ENCODE results near the gene ITGA2.

Gene ITGA2

DNA sequence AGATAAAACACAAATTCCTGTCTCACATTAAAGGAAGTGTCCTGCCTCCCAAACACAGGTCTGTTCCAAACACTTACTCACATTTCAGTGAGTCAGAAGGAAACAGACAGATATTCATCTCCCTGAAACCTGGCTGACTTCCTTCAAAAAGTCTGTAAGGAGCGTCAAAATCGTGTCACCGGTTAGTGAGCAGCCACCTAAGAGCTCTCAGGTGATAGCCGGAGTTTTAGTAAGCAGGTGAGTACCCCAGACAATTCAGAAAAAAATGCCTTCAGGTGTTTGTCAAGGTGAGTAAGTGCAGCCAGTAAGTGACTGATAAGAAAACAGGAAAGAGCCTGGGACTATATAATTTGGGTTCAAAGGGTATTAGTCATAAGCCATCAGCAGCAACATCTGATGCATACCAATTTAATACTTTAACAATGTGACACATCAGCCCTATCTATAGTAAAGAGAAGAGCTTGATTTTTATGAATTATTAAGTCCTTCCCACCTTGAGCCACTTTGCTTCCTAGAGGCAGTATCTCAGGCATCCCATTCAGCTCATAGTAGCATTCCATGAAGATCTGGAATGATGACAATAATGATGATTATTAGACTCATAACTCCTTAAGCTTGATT lies 1.3 kb upstream of the ITGA2 start:
- no peak for TF ChIP-seq POLR2AphosphoS5 (IDR thresholded peaks at IDR 0.05; ENCODE audit: low read depth, low read length)
- TF ChIP-seq SPI1 (IDR thresholded peaks at IDR 0.05; ENCODE audit: low read depth, low read length), result no peak
- TF ChIP-seq POLR2A (IDR thresholded peaks at IDR 0.05; ENCODE audit: low read depth, low read length), result no peak
- TF ChIP-seq TAF1 (IDR thresholded peaks at IDR 0.05; ENCODE audit: low read depth, low read length), result no peak
- TF ChIP-seq PAX5 (IDR thresholded peaks at IDR 0.05; ENCODE audit: insufficient read depth, low read length, severe bottlenecking), result no peak
- FAIRE-seq, result no peak
- no peak for DNase-seq (ENCODE audit: insufficient read length, low spot score)

- no peak for DNase-seq (ENCODE audit: insufficient read length, low spot score)
- FAIRE-seq, result no peak
- no peak for TF ChIP-seq POLR2AphosphoS5 (IDR thresholded peaks at IDR 0.05; ENCODE audit: low read depth, low read length)
- no peak for TF ChIP-seq POU2F2 (IDR thresholded peaks at IDR 0.05; ENCODE audit: low read depth, low read length)
- no peak for TF ChIP-seq SPI1 (IDR thresholded peaks at IDR 0.05; ENCODE audit: low read depth, low read length)
- TF ChIP-seq TAF1 (IDR thresholded peaks at IDR 0.05; ENCODE audit: low read depth, low read length), result no peak
Measured at GRCh38 chr5:52988335-52989024, 672 bp upstream of the ITGA2 start.

- no peak for FAIRE-seq
- DNase-seq (ENCODE audit: insufficient read length, low spot score), result no peak
- TF ChIP-seq TAF1 (IDR thresholded peaks at IDR 0.05; ENCODE audit: low read depth, low read length) (no peak), POLR2AphosphoS5 (IDR thresholded peaks at IDR 0.05; ENCODE audit: low read depth, low read length) (no peak), PAX5 (IDR thresholded peaks at IDR 0.05; ENCODE audit: insufficient read depth, low read length, severe bottlenecking) (no peak), SPI1 (IDR thresholded peaks at IDR 0.05; ENCODE audit: low read depth, low read length) (no peak), POLR2A (IDR thresholded peaks at IDR 0.05; ENCODE audit: low read depth, low read length) (no peak), POU2F2 (IDR thresholded peaks at IDR 0.05; ENCODE audit: low read depth, low read length) (no peak)
Measured at GRCh38 chr5:52989781-52990527, 802 bp downstream of the ITGA2 start.

DNA sequence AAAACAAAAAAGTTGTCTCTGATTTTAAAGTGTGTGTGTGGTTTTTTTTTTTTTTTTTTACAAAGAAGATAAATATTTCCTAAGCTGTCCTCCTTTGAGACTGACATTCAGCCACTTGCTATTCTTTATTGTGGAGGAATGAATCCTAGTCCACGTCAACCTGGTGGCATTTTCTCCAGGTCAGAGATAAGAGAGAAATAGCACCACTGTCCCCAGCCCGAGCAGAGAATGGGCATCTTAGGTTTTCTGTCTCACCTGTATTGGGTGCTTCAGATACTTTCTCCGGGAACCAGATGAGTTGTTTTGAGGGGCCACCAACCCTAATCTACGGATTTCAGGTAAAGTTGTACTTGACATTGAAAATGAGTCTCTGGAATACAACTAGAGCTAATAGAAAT lies 1.4 kb downstream of the ITGA2 start:
- DNase-seq (ENCODE audit: insufficient read length, low spot score) (no peak), FAIRE-seq (no peak)
- no peak for TF ChIP-seq TAF1 (IDR thresholded peaks at IDR 0.05; ENCODE audit: low read depth, low read length)
- no peak for TF ChIP-seq SPI1 (IDR thresholded peaks at IDR 0.05; ENCODE audit: low read depth, low read length)
- no peak for TF ChIP-seq PAX5 (IDR thresholded peaks at IDR 0.05; ENCODE audit: insufficient read depth, low read length, severe bottlenecking)
- TF ChIP-seq POLR2AphosphoS5 (IDR thresholded peaks at IDR 0.05; ENCODE audit: low read depth, low read length), result no peak
- TF ChIP-seq POU2F2 (IDR thresholded peaks at IDR 0.05; ENCODE audit: low read depth, low read length), result no peak

GRCh38 chr5:52993367-52993766 lies 4.2 kb downstream of the ITGA2 start:
- FAIRE-seq (no peak), DNase-seq (ENCODE audit: insufficient read length, low spot score) (no peak)
- TF ChIP-seq SPI1 (IDR thresholded peaks at IDR 0.05; ENCODE audit: low read depth, low read length) (no peak), POLR2AphosphoS5 (IDR thresholded peaks at IDR 0.05; ENCODE audit: low read depth, low read length) (no peak), PAX5 (IDR thresholded peaks at IDR 0.05; ENCODE audit: insufficient read depth, low read length, severe bottlenecking) (no peak), TAF1 (IDR thresholded peaks at IDR 0.05; ENCODE audit: low read depth, low read length) (no peak)

GRCh38 chr5:52994266-52994665 lies 5.1 kb downstream of the ITGA2 start:
- no peak for DNase-seq (ENCODE audit: insufficient read length, low spot score)
- no peak for FAIRE-seq
- TF ChIP-seq POU2F2 (IDR thresholded peaks at IDR 0.05; ENCODE audit: low read depth, low read length), result no peak
- TF ChIP-seq POLR2AphosphoS5 (IDR thresholded peaks at IDR 0.05; ENCODE audit: low read depth, low read length), result no peak
- no peak for TF ChIP-seq POLR2A (IDR thresholded peaks at IDR 0.05; ENCODE audit: low read depth, low read length)
- no peak for TF ChIP-seq PAX5 (IDR thresholded peaks at IDR 0.05; ENCODE audit: insufficient read depth, low read length, severe bottlenecking)
- no peak for TF ChIP-seq TAF1 (IDR thresholded peaks at IDR 0.05; ENCODE audit: low read depth, low read length)
- TF ChIP-seq SPI1 (IDR thresholded peaks at IDR 0.05; ENCODE audit: low read depth, low read length), result no peak

- no peak for DNase-seq (ENCODE audit: insufficient read length, low spot score)
- FAIRE-seq, result no peak
- TF ChIP-seq POU2F2 (IDR thresholded peaks at IDR 0.05; ENCODE audit: low read depth, low read length) (no peak), SPI1 (IDR thresholded peaks at IDR 0.05; ENCODE audit: low read depth, low read length) (no peak), TAF1 (IDR thresholded peaks at IDR 0.05; ENCODE audit: low read depth, low read length) (no peak), POLR2A (IDR thresholded peaks at IDR 0.05; ENCODE audit: low read depth, low read length) (no peak), POLR2AphosphoS5 (IDR thresholded peaks at IDR 0.05; ENCODE audit: low read depth, low read length) (no peak), PAX5 (IDR thresholded peaks at IDR 0.05; ENCODE audit: insufficient read depth, low read length, severe bottlenecking) (no peak)
Measured at GRCh38 chr5:52995095-52995494, 5.9 kb downstream of the ITGA2 start.

DNA sequence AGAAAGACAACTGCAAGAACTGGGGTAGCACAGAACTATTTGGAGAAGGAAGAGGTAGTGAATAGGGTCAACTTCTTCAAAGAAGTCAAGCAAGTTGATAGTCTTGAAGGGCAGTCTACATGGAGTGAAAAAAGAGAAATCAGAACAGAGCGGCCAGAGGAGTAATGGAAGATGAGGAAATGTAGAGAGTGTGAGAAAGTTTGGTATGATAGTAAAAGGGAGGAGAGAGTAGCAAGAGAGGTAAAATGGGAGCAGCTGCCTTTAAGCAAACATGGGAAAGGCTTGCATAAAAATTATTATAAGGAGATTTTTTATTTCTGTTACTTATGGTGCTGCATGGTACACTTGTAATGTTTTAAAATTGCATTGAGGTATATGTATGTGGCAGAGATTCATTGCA lies 6.8 kb downstream of the ITGA2 start:
- FAIRE-seq (no peak), DNase-seq (ENCODE audit: insufficient read length, low spot score) (no peak)
- TF ChIP-seq POLR2A (IDR thresholded peaks at IDR 0.05; ENCODE audit: low read depth, low read length) (no peak), SPI1 (IDR thresholded peaks at IDR 0.05; ENCODE audit: low read depth, low read length) (no peak), PAX5 (IDR thresholded peaks at IDR 0.05; ENCODE audit: insufficient read depth, low read length, severe bottlenecking) (no peak), TAF1 (IDR thresholded peaks at IDR 0.05; ENCODE audit: low read depth, low read length) (no peak), POU2F2 (IDR thresholded peaks at IDR 0.05; ENCODE audit: low read depth, low read length) (no peak), POLR2AphosphoS5 (IDR thresholded peaks at IDR 0.05; ENCODE audit: low read depth, low read length) (no peak)

DNA sequence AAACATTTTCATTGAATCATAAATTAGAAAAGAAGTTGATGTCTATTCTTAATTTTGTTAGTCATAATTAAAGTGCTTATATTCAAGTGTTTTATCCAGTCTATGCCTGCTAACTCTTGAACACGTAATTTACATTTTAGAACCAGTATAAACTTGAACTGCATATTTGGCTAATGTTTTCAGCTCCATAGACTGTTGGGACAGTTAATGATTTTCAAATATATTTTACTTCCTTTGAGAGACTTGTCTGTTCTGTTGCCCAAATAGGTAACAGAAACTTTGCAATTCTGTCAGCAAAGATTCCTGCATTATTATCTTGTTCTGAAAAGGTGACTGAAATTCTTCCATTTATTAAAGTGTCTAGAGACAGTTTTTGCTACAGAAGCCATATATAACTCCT lies 7.8 kb downstream of the ITGA2 start:
- FAIRE-seq (no peak), DNase-seq (ENCODE audit: insufficient read length, low spot score) (no peak)
- TF ChIP-seq TAF1 (IDR thresholded peaks at IDR 0.05; ENCODE audit: low read depth, low read length) (no peak), SPI1 (IDR thresholded peaks at IDR 0.05; ENCODE audit: low read depth, low read length) (no peak), PAX5 (IDR thresholded peaks at IDR 0.05; ENCODE audit: insufficient read depth, low read length, severe bottlenecking) (no peak), POLR2AphosphoS5 (IDR thresholded peaks at IDR 0.05; ENCODE audit: low read depth, low read length) (no peak), POU2F2 (IDR thresholded peaks at IDR 0.05; ENCODE audit: low read depth, low read length) (no peak), POLR2A (IDR thresholded peaks at IDR 0.05; ENCODE audit: low read depth, low read length) (no peak)

Data from GM12891 (cell line).